ENCODE measurements around the gene ESAM. TPM values are rescaled to one million over a fixed set of nuclear protein-coding genes. Genes with fewer than 3 reads are reported as not detected.

Gene ESAM
- total RNA-seq, 2 donors from 2014 or later, result 41.6 to 67.2 TPM

- ATAC-seq (no peak), DNase-seq (no peak)
- intact Hi-C loops (cut with DNase I), result no loop called here
Observed at GRCh38 chr11:124707829-124708228, 54.3 kb downstream of the ESAM start.

Other genes starting within 250 kb of the ESAM start
- not detected for gene OR8B12, start 218.6 kb downstream of the ESAM start, total RNA-seq
- not detected for gene OR8A1, start 192.3 kb downstream of the ESAM start, total RNA-seq
- gene PANX3, start 150.9 kb downstream of the ESAM start, total RNA-seq, result not detected
- gene TBRG1, start 139.4 kb downstream of the ESAM start, total RNA-seq, result 10 to 100 TPM; 22.4 to 23.1 TPM
- 10 to 100 TPM; 40.4 to 41.0 TPM for gene SIAE, start 88.6 kb downstream of the ESAM start, total RNA-seq
- gene SPA17, start 88.4 kb downstream of the ESAM start, total RNA-seq, result 1 to 10 TPM; 3.5 to 4.0 TPM
- gene NRGN, start 22.3 kb downstream of the ESAM start, total RNA-seq, result 1 to 10 TPM; 6.6 to 8.2 TPM
- 1 to 10 TPM in 1 of 2 donors, under 1 TPM in 1; 0.88 to 1.8 TPM for gene VSIG2, start 10.0 kb downstream of the ESAM start, total RNA-seq
- gene MSANTD2, start 38.1 kb upstream of the ESAM start, total RNA-seq, result 1 to 10 TPM; 4.3 to 5.5 TPM
- 10 to 100 TPM; 11.1 to 11.5 TPM for gene ROBO3, start 103.1 kb upstream of the ESAM start, total RNA-seq
- gene ROBO4, start 135.6 kb upstream of the ESAM start, total RNA-seq, result 10 to 100 TPM; 18.9 to 43.3 TPM
- gene HEPN1, start 157.0 kb upstream of the ESAM start, total RNA-seq, result not detected
- 1 to 10 TPM; 4.6 to 5.4 TPM for gene HEPACAM, start 173.8 kb upstream of the ESAM start, total RNA-seq
- under 1 TPM; 0.31 to 0.82 TPM for gene CCDC15, start 191.9 kb upstream of the ESAM start, total RNA-seq

Data from left cardiac atrium (tissue), 4 donors.